H9 (cell line): ENCODE data around the gene CXCL6. TPM values are rescaled to one million over a fixed set of nuclear protein-coding genes. Genes with fewer than 3 reads are reported as not detected.

Experiments
- DNase-seq: peaks from one replicate; pipeline ENCODE4 v3.0.0-alpha.2; 2017
- H2AFZ ChIP-seq: one replicate; pipeline ENCODE4 v1.6.1; 2013; ENCODE audit warnings: mild to moderate bottlenecking, low read length, control low read depth, moderate library complexity
- H2AK5ac ChIP-seq: 2 replicates; pipeline ENCODE4 v1.6.1; 2013; ENCODE audit warnings: low read length, control low read depth, mixed read lengths; ENCODE audit not compliant: insufficient read length
- H2BK120ac ChIP-seq: one replicate; pipeline ENCODE4 v1.6.1; 2013; ENCODE audit warnings: low read depth, mild to moderate bottlenecking, low read length, control low read depth, inconsistent platforms; ENCODE audit not compliant: poor library complexity, severe bottlenecking
- H2BK12ac ChIP-seq: 2 replicates; pipeline ENCODE4 v1.6.1; 2013; ENCODE audit warnings: low read length, control low read depth, mixed read lengths, low read depth; ENCODE audit not compliant: insufficient read length
- H2BK15ac ChIP-seq: 2 replicates; pipeline ENCODE4 v1.6.1; 2013; ENCODE audit warnings: low read depth, low read length, control low read depth
- H2BK20ac ChIP-seq: one replicate; pipeline ENCODE4 v1.6.1; 2013; ENCODE audit warnings: low read depth, mild to moderate bottlenecking, low read length, control low read depth, inconsistent platforms; ENCODE audit not compliant: poor library complexity, severe bottlenecking
- H2BK5ac ChIP-seq: 2 replicates; pipeline ENCODE4 v1.6.1; 2013; ENCODE audit warnings: low read length, control low read depth, mixed read lengths; ENCODE audit not compliant: insufficient read length
- H3K14ac ChIP-seq: 2 replicates; pipeline ENCODE4 v1.6.1; 2013; ENCODE audit warnings: low read length, control low read depth; ENCODE audit not compliant: insufficient read depth
- H3K18ac ChIP-seq: 2 replicates; pipeline ENCODE4 v1.6.1; 2013; ENCODE audit warnings: low read depth, mild to moderate bottlenecking, mixed read lengths, low read length, control low read depth; ENCODE audit not compliant: insufficient read length
- H3K23ac ChIP-seq: 2 replicates; pipeline ENCODE4 v1.6.1; 2013; ENCODE audit warnings: low read length, control low read depth, mixed read lengths, low read depth; ENCODE audit not compliant: insufficient read length
- H3K23me2 ChIP-seq: 2 replicates; pipeline ENCODE4 v1.6.1; 2013; ENCODE audit warnings: low read depth, mild to moderate bottlenecking, mixed read lengths, low read length, control low read depth; ENCODE audit not compliant: insufficient read length, poor library complexity, severe bottlenecking
- H3K27ac ChIP-seq: 2 replicates; pipeline ENCODE4 v1.5.1; 2013; ENCODE audit warnings: low read length, control low read depth, mixed read lengths, low read depth; ENCODE audit not compliant: insufficient read length
- H3K27me3 ChIP-seq: 2 replicates; pipeline ENCODE4 v1.6.1; 2013; ENCODE audit warnings: low read length, control low read depth, inconsistent platforms; ENCODE audit not compliant: insufficient read depth
- H3K4ac ChIP-seq: 2 replicates; pipeline ENCODE4 v1.6.1; 2013; ENCODE audit warnings: low read depth, mild to moderate bottlenecking, control low read depth, inconsistent platforms, low read length, moderate library complexity
- H3K4me1 ChIP-seq: 2 replicates; pipeline ENCODE4 v1.6.1; 2013; ENCODE audit warnings: low read length, control low read depth, inconsistent platforms; ENCODE audit not compliant: insufficient read depth
- H3K4me2 ChIP-seq: 2 replicates; pipeline ENCODE4 v1.6.1; 2013; ENCODE audit warnings: low read length, control low read depth, mixed read lengths; ENCODE audit not compliant: insufficient read length, insufficient read depth
- H3K56ac ChIP-seq: 2 replicates; pipeline ENCODE4 v1.6.1; 2013; ENCODE audit warnings: low read depth, mild to moderate bottlenecking, mixed read lengths, low read length, control low read depth; ENCODE audit not compliant: insufficient read length
- H3K79me1 ChIP-seq: 2 replicates; pipeline ENCODE4 v1.6.1; 2013; ENCODE audit warnings: low read depth, mild to moderate bottlenecking, moderate library complexity, low read length, control low read depth, inconsistent platforms; ENCODE audit not compliant: insufficient read depth, poor library complexity, severe bottlenecking
- H3K79me2 ChIP-seq: 2 replicates; pipeline ENCODE4 v1.6.1; 2013; ENCODE audit warnings: low read length, control low read depth, inconsistent platforms; ENCODE audit not compliant: insufficient read depth
- H3K9ac ChIP-seq: 2 replicates; pipeline ENCODE4 v1.6.1; 2013; ENCODE audit warnings: low read length, control low read depth, mixed read lengths; ENCODE audit not compliant: insufficient read length; ENCODE audit errors: extremely low read depth
- H3K9me3 ChIP-seq: one replicate; pipeline ENCODE4 v1.6.1; 2013; ENCODE audit warnings: low read depth, low read length, inconsistent platforms; ENCODE audit not compliant: control insufficient read depth
- H3T11ph ChIP-seq: one replicate; pipeline ENCODE4 v1.6.1; 2013; ENCODE audit warnings: mild to moderate bottlenecking, low read length, control low read depth, inconsistent platforms
- H4K20me1 ChIP-seq: one replicate; pipeline ENCODE4 v1.6.1; 2013; ENCODE audit not compliant: control insufficient read depth, insufficient read length, insufficient read depth
- H4K5ac ChIP-seq: 2 replicates; pipeline ENCODE4 v1.6.1; 2013; ENCODE audit warnings: low read depth, mild to moderate bottlenecking, mixed read lengths, low read length, control low read depth; ENCODE audit not compliant: insufficient read length
- H4K8ac ChIP-seq: replicated peaks from 2 replicates; pipeline ENCODE4 v1.6.1; 2013; ENCODE audit warnings: low read length, control low read depth, mixed read lengths, low read depth; ENCODE audit not compliant: insufficient read length
- H4K91ac ChIP-seq: 2 replicates; pipeline ENCODE4 v1.6.1; 2013; ENCODE audit warnings: low read depth, mild to moderate bottlenecking, moderate library complexity, mixed read lengths, low read length, control low read depth; ENCODE audit not compliant: insufficient read length
- H3K27ac Mint-ChIP-seq, 3 experiments: 2 replicates in 2 of 3; 3 replicates in 1 of 3; pipeline ENCODE4 v1.8.0; 2020 to 2021; ENCODE audit warnings: mixed read lengths in 3 of 3, mild to moderate bottlenecking in 1 of 3, moderate library complexity in 1 of 3
- H3K27me3 Mint-ChIP-seq: 2 replicates; pipeline ENCODE4 v1.8.0; 2021; ENCODE audit warnings: low read depth, mild to moderate bottlenecking, moderate library complexity, mixed read lengths
- H3K36me3 Mint-ChIP-seq, 3 experiments: 2 replicates in 2 of 3; 3 replicates in 1 of 3; pipeline ENCODE4 v1.8.0; 2020 to 2021; ENCODE audit warnings: low read depth in 3 of 3, mixed read lengths in 3 of 3; ENCODE audit not compliant: insufficient read depth in 1 of 3
- H3K4me1 Mint-ChIP-seq, 2 experiments: 2 replicates each; pipeline ENCODE4 v1.8.0; 2020; ENCODE audit warnings: mixed read lengths in 2 of 2
- H3K4me3 Mint-ChIP-seq, 2 experiments: 2 replicates in 1 of 2; 3 replicates in 1 of 2; pipeline ENCODE4 v1.8.0; 2020 to 2021; ENCODE audit warnings: mild to moderate bottlenecking in 2 of 2, mixed read lengths in 2 of 2, moderate library complexity in 1 of 2
- H3K9me3 Mint-ChIP-seq, 2 experiments: 2 replicates in 1 of 2; 3 replicates in 1 of 2; pipeline ENCODE4 v1.8.0; 2020; ENCODE audit warnings: mild to moderate bottlenecking in 2 of 2, mixed read lengths in 2 of 2, moderate library complexity in 1 of 2
- total RNA-seq: library from RNA; stranded (reverse); gene quantifications from 2 replicates; pipeline ENCODE4 v1.2.1, GENCODE V29; 2021
- TF ChIP-seq, protein P1 (sequence below): fragments of 200-600 bp; sonication (generic); conservative IDR thresholded peaks from 3 replicates; pipeline ENCODE4 v1.8.0; 2021; ENCODE audit warnings: antibody characterized with exemption, mild to moderate bottlenecking

CXCL6 gene
- total RNA-seq, 1 experiment from 2014 or later, result 0.85 TPM

DNA sequence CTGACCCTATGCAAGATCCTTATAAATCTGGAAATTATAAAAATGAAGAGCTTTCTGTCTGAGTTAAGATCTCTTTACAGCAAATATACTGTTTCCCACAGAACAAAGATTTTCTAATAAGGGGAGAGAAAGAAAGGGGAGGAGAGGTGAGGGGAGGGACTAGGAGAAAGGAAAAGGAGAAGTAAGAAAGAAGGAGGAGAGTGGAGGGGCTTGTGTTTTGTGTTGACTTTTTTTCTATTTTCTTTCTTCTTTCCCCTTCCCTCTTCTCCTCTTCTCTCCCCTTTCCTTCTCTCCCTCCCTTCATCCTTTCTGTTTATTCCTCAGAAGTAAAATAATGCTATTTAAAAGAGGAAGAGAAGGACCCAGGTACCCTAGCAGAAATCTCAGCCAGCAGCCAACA is 6.2 kb downstream of the CXCL6 start:
- H3K27ac Mint-ChIP-seq, result no peak overlapping the region
- no peak overlapping the region for H3K56ac ChIP-seq
- DNase-seq, result no peak

More for the DNA sequence above, 6.2 kb downstream of the CXCL6 start:
- H3K9ac ChIP-seq, result no peak overlapping the region
- no peak overlapping the region for H3K27ac ChIP-seq
- no peaks in the 10 kb centered on the region for H3K27me3 ChIP-seq
- no peak overlapping the region for H2AFZ ChIP-seq
- no peak overlapping the region for H4K91ac ChIP-seq
- no peaks in the 10 kb centered on the region for H3K4me1 ChIP-seq
- H3K4me1 Mint-ChIP-seq, result peaks cover 4 to 11% of the 10 kb centered on the region in 2 experiments
- TF ChIP-seq, protein P1, sequence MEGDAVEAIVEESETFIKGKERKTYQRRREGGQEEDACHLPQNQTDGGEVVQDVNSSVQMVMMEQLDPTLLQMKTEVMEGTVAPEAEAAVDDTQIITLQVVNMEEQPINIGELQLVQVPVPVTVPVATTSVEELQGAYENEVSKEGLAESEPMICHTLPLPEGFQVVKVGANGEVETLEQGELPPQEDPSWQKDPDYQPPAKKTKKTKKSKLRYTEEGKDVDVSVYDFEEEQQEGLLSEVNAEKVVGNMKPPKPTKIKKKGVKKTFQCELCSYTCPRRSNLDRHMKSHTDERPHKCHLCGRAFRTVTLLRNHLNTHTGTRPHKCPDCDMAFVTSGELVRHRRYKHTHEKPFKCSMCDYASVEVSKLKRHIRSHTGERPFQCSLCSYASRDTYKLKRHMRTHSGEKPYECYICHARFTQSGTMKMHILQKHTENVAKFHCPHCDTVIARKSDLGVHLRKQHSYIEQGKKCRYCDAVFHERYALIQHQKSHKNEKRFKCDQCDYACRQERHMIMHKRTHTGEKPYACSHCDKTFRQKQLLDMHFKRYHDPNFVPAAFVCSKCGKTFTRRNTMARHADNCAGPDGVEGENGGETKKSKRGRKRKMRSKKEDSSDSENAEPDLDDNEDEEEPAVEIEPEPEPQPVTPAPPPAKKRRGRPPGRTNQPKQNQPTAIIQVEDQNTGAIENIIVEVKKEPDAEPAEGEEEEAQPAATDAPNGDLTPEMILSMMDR, result no peak
- no peak overlapping the region for H3K4ac ChIP-seq
- H3K4me2 ChIP-seq, result no peak overlapping the region
- H4K20me1 ChIP-seq, result no peaks in the 10 kb centered on the region
- no peak overlapping the region for H4K5ac ChIP-seq
- no peaks in the 10 kb centered on the region for H3K36me3 Mint-ChIP-seq
- no peaks in the 10 kb centered on the region for H3K79me1 ChIP-seq
- H3T11ph ChIP-seq, result no peak overlapping the region
- no peak overlapping the region for H2BK5ac ChIP-seq
- H2BK15ac ChIP-seq, result no peak overlapping the region
- H3K18ac ChIP-seq, result no peak overlapping the region
- no peak overlapping the region for H2BK20ac ChIP-seq
- peaks cover 21% of the 10 kb centered on the region for H3K27me3 Mint-ChIP-seq
- no peak overlapping the region for H2AK5ac ChIP-seq
- no peaks in the 10 kb centered on the region for H3K9me3 Mint-ChIP-seq
- H3K79me2 ChIP-seq, result no peaks in the 10 kb centered on the region
- no peak overlapping the region for H2BK120ac ChIP-seq
- H3K23me2 ChIP-seq, result no peaks in the 10 kb centered on the region
- no peak overlapping the region for H3K14ac ChIP-seq
- no peaks in the 10 kb centered on the region for H3K9me3 ChIP-seq
- no peak overlapping the region for H3K4me3 Mint-ChIP-seq
- H4K8ac ChIP-seq, result no peak overlapping the region
- H2BK12ac ChIP-seq, result no peak overlapping the region
- H3K23ac ChIP-seq, result no peak overlapping the region
